Brain microvascular endothelial cell (primary cell): ENCODE measurements around the gene NHSL1.

Source experiments
- DNase-seq: peaks from one replicate; pipeline ENCODE4 v3.0.0-alpha.2; 2020
- H3K27ac ChIP-seq: fragments of 250-450 bp; sonication (Bioruptor Pico); 2 replicates; pipeline ENCODE4 v1.5.1; 2020; ENCODE audit warnings: mild to moderate bottlenecking, moderate library complexity
- H3K27me3 ChIP-seq: fragments of 250-450 bp; sonication (Bioruptor Pico); replicated peaks from 2 replicates; pipeline ENCODE4 v1.5.1; 2020; ENCODE audit warnings: mild to moderate bottlenecking
- H3K36me3 ChIP-seq: fragments of 250-450 bp; sonication (Bioruptor Pico); replicated peaks from 2 replicates; pipeline ENCODE4 v1.5.1; 2020; ENCODE audit warnings: mild to moderate bottlenecking
- H3K4me3 ChIP-seq: 2 replicates; pipeline ENCODE4 v1.5.1; 2011; ENCODE audit warnings: low read depth, mild to moderate bottlenecking, control low read depth, low read length, moderate library complexity
- CTCF ChIP-seq: IDR thresholded peaks from 2 replicates; pipeline ENCODE4 v1.5.1; 2011; ENCODE audit warnings: low read depth, mild to moderate bottlenecking, moderate library complexity, low read length, control low read depth, inconsistent platforms; ENCODE audit errors: missing control alignments
- in situ Hi-C: cut with HindIII; loops from 2 replicates; pipeline ENCODE4 v1.10.0; 2017; ENCODE audit warnings: low sequenced_read_pairs, low pct_ligation_motif_present

NHSL1 gene

GRCh38 chr6:138492871-138493270 lies 6.4 kb downstream of the NHSL1 start:
- no peak for DNase-seq
- TF ChIP-seq CTCF: no peak
- H3K36me3 ChIP-seq: peaks cover 5% of the 10 kb centered on the region
- no peak overlapping the region for H3K4me3 ChIP-seq
- H3K27ac ChIP-seq: no peak overlapping the region
- in situ Hi-C loops: no loop called here
- no peaks in the 10 kb centered on the region for H3K27me3 ChIP-seq

DNA sequence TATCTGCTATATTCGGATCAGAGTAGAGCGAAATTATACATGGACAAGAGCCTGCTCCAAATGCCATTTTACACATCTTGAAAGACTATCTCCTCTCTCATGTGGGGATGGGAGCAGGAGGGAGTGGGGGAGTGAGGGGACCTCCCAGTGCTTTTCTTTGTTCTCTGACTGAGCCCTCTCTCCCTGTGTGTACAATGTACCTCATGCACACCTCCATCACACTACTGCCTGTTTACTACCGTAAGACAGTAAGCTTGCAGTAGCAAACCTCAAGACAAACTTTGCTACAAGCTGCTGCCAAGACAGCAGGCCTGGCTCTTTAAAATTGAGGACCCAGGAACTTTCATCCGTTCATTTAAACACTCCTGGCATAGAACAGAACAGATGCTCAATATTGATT lies 7.2 kb downstream of the NHSL1 start:
- in situ Hi-C loops: no loop called here
- no peak for DNase-seq
- Histone ChIP-seq H3K36me3 (peaks cover 5% of the 10 kb centered on the region), H3K4me3 (no peak overlapping the region), H3K27me3 (no peaks in the 10 kb centered on the region), H3K27ac (no peak overlapping the region)
- TF ChIP-seq CTCF: no peak

DNA sequence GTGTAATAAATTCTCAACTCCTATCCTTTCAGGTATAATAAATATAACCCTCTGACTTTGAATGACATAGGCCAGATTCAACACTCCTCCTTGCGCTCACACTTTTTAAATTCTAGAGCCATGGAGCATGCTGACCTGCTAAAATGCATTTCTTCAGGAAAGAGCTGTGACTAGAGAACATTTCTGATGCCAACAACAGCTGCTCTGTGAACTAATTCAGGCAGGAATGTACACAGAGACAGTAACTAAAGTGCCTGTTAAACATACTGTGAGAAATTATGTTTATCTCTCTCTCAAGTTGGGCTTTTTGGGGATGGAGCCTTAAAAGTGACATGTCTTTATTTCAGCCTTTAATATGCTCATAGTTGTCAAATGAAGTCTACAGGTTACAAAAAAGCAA lies 8.3 kb downstream of the NHSL1 start:
- H3K4me3 ChIP-seq: no peak overlapping the region
- in situ Hi-C loops: no loop called here
- H3K27ac ChIP-seq: no peak overlapping the region
- DNase-seq: no peak
- no peak for TF ChIP-seq CTCF
- H3K27me3 ChIP-seq: no peaks in the 10 kb centered on the region
- H3K36me3 ChIP-seq: peaks cover 5% of the 10 kb centered on the region

GRCh38 chr6:138489846-138490245 lies 9.4 kb downstream of the NHSL1 start:
- Histone ChIP-seq H3K27ac (no peak overlapping the region), H3K36me3 (peaks cover 3% of the 10 kb centered on the region), H3K27me3 (no peaks in the 10 kb centered on the region), H3K4me3 (no peak overlapping the region)
- no peak for DNase-seq
- TF ChIP-seq CTCF: no peak
- in situ Hi-C loops: no loop called here

DNA sequence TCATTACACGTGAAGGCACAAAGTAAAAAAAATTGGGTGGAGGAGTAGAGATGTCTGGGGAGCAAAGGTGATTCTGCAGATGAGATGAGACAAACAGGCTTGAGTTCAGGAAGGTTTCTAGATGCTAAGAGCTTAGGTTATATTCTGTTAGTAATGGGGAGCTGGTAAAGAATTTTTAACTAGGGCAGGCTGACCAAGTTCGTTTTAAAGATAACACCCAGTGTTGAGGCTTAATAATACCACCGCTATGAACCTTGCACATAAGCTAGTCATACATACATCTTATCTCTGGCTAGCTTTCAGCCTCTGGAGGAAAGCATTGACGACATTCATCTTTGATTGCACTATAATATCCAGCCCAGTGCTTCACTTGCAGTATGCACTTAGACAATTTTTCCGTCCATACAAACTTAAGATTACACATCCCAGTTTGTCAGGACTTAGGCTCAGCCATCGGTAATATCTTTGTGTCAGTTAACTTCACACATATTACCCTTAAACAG lies 12.1 kb downstream of the NHSL1 start:
- in situ Hi-C loops: no loop called here
- TF ChIP-seq CTCF: no peak
- H3K36me3 ChIP-seq: no peaks in the 10 kb centered on the region
- H3K27me3 ChIP-seq: no peaks in the 10 kb centered on the region
- no peak overlapping the region for H3K4me3 ChIP-seq
- H3K27ac ChIP-seq: no peak overlapping the region
- DNase-seq: no peak
